GM19240 (cell line): ENCODE measurements around the gene ZNF438.

Experiments used
- DNase-seq: peaks from one replicate; pipeline ENCODE4 v3.0.0; 2011; ENCODE audit warnings: low spot score; ENCODE audit not compliant: insufficient read length

ZNF438 gene

GRCh38 chr10:30826679-30827078 is 205.0 kb downstream of the ZNF438 start:
- no peak for DNase-seq

DNA sequence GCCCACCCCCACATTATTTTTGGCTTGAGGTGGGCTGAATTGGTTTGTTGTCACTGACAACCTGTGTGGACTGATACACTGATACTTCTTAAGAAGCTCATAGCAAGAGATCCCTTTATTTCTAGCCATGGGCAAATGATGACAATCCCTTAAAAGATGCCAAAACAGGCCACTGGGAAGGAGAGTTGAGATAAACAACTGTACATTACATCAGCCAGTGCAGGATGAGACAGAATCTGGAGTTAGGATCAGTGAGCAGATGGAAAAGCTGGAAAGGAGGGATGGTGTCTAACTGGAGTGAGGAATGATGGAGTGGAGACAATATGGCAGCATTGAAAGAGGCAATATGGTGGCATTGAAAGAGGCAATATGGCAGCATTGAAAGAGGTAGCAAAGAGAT is 206.2 kb downstream of the ZNF438 start:
- no peak for DNase-seq

GRCh38 chr10:30825022-30825421 is 206.6 kb downstream of the ZNF438 start:
- DNase-seq = no peak

DNA sequence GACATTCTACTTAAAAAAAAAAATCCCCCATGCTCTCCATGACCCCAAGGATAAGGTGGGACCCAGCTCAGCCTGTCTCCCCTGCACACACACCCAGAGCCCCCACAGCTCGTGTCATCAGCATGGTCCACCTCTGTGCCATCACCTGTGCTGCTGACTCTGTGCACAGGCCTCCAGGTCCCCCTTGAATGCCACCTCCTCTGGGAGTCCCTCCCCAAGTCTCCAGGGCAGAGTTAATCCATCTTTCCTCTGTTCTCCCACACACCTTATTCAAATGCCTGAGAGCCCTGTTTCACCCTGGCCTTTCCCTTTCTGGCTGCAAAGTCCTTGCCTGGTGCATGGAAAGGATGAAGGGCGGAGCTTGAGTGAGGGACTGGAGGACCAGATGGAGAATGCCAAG is 208.0 kb downstream of the ZNF438 start:
- DNase-seq = no peak

DNA sequence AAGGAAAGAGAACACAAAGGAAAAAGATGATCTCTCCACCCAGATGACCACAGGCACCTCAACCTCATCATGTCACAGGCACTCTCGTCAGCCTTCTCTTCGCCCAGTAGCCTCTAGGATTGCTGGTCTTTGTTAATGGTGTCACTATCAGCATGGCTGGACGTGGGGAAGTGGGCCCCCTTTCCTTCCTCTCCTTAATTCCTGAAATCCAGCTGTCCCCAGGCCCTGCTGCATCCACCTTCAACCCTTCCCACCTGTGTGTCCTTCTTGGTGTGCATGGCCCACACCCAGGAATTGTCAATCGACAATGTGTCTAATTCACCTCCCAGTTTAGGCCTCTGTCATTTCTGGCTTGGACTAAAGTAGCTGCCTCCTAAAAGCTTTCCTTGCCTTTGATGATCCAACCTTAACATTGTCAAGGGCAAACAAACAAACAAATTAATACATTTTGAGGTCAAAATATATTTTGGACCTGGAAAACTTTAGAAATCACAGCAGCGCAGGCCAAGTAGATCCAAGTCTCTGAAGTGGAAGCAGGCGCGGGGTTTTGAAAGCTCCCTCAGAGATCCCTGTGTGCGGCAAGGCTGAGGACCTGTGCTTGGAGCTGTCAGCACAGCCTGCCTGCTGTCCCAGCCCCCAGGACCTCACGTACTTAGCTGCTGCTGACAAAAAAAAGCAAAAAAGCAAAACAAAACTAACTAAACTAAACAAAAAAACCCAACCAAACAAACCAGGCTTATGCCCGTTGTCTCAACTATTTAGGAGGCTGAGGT is 208.8 kb downstream of the ZNF438 start:
- no peak for DNase-seq

DNA sequence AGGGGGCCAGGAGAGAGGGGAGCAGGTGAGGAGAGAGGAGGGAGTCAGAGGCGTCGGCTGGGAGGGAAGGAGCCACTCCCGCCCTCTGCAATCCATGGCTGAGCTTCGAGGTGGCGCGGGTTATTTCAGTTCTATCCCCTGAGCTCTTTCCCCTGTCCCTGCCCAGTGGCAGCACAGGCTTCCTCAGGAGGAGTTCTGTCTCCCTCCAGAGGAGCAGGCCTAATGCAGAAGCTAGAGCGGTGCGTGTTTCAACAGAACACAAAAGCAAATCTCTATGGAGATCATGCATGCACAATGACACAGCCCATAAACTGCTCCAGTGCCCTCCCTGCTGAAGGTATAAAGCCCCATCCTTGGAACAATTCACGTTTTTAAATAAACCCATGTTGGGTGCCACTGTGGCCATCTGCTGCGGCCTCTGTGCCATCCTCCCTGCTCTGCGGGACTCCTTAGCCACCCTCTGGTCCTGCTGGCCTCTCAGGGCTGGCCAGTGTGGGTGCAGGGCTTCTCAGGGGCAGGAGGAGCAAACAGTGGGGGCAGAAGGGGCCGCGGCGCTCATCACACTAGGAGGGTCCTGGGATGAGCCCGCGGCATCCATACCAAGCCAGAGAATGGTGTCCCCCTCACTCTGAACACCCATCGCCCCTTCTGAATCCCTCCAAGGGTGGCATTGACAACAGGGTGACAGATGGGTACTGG is 209.5 kb downstream of the ZNF438 start:
- no peak for DNase-seq

DNA sequence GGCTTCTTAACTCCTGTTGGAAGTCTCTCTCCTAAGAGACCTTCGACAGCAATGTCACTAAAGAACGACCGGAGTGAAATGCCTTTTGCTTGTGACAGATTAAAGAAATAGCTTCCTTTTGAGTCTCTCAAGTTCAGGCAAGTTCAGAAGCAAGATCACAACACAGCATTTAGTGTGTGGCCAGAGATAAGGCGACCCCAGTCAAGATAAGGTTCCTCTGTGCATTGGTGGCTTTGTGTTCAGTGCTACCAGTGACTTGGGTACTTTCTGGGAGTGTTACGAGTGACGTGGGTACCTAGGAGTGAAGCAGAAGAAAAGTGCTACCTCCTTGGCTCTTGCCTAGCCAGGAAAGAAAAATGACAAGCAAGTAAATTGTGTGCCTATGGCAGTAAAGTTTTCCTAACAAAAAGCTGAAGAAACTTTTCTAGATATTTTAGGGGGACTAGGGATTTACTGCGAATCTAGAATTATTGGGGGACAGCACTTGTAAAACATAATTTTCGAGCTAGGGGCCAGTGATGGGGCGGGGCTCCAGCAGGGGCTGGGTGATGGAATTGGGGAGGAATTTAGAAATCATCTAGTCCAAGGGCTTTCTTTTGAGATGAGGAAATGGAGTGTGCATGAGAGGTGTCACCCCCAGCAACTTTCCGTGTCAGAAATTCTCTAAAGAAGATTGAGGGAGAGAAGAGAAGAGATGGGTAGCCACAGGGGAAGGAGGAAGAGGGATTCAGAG is 210.2 kb downstream of the ZNF438 start:
- no peak for DNase-seq

- no peak for DNase-seq
Observed at GRCh38 chr10:30820261-30820991, 211.2 kb downstream of the ZNF438 start.

DNA sequence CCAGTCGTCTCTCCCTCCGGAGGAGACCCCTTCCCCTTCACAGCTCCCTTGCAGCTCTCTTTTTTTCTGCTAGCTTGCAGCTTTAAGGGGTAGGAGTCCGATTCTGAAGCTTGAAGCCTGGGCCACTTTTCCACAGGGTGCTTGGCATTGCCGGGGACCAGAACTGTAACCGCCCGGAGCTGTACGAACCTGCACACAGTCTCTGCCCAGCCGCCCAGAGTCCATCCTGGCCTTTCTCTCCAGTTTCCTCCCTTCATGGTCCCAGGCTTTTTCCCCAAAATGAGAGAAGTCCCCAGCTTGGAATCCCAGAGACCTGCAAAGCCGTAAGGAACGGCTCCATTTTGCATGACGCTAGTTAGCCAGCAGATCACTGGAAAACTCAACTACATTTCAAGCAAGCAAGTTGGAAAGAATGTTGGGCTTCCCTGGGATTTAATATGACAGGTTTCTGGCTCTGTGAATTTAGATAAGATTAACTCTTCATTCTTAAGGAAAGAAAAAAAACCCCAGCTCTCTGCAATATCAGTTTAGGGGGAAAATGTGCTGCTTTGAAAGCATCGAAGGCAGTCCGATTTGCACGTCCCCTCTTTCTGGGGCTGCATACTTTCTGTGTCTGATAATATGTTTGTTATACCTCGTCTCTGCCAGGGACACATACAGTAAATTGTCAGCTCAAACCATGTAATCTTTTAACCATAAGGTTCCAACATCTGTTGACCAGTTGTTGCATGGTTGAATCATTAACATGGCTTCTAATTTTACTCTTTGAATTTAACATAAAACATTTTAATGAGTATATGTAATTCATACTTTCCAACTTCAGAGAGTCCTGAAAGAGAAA is 212.1 kb downstream of the ZNF438 start:
- DNase-seq = no peak

DNA sequence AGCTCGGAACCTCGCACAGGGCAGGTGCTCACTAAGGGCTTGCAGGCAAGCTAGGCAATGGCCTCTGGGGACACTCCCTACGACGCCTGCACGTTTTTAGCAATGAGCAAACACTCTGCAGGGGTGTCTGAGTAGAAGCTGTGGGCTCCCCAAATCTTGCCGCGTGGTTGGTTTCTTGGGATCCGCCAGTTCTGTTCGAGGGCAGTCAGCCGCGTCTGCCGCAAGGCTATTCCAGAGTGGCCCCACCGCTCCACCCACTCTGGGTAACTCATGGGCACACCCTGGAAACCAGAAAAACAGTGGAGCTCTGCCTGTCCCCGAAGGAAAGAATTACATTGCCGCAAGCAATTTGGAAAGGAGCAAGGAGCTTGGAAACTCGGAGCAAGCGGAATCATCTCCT is 212.8 kb downstream of the ZNF438 start:
- DNase-seq = no peak

- DNase-seq = no peak
Observed at GRCh38 chr10:30818010-30818660, 213.5 kb downstream of the ZNF438 start.

GRCh38 chr10:30817541-30817940 is 214.1 kb downstream of the ZNF438 start:
- no peak for DNase-seq

DNA sequence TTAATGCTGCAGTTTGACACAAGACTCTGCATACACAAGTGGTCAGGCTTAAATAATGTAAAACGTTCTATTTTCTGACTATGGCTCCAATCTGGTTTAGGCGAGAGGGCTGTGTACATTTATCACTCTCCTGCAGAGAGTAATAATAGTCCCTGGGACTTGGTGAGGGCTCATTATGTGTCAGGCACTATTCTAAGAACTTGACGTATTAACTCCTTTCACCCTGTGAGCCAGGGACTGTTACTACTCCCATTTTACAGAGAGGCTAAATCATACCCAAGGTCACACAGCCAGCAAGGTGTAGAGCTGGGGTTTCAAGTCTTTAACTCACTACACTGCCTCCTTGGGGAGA is 214.9 kb downstream of the ZNF438 start:
- DNase-seq = no peak

DNA sequence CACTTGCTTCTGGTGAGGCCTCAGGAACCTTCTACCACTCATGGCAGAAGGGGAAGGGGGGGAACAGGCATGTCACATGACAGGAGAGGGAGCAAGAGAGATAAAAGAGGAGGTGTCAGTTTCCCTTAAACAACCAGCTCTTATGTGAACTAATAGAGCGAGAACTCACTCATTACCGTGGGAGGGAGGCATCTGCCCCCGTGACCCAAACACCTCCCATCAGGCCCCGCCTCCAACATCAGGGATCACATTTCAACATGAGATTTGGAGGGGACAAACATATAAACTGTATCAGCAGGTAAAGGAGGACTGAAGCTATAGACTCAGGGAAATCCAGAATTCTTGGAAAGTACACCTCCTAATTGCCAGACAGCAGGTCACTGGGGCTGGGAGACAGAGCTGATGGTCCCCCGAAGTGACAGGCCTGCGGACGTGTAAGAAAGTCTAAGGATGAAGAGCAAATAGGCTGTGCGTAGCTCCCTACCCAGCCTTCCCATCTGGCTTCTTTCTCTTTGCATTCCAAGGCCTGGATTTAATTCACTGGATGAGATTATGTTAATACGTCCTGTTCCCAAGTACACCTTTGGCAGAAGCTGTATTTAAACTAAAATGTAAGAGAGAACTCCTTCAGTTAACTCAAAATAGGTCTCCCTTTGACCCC is 215.4 kb downstream of the ZNF438 start:
- no peak for DNase-seq

DNA sequence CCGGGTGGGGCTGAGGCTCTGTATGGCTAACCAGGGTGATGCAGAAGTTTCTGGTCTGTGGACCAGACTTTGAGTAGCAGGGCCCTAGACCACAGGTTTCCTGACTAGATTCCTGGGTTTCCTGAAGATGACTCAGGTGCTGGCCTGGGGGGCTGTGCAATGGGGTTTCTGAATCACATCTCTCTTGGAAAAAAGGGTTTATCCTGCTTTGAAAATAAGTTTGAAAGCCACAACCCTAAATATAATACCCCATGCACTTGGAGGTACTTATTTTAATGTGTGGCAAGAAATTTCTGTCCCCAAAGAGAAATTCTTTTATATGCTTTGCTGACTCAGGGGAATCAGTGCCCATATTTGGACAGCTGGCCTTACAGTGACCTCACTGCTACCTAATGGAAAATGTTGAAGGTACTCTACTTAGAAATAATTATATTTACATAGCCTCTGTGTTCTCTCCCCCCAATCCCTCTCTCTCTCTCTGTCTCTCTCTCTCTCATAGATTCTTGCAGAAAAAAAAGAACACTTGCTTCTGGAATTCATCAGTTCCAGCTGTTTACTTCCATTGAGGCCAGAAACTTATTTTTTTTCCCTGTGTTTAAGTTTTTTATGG is 217.7 kb downstream of the ZNF438 start:
- no peak for DNase-seq

- no peak for DNase-seq
Observed at GRCh38 chr10:30812018-30812851, 219.4 kb downstream of the ZNF438 start.

- no peak for DNase-seq
Observed at GRCh38 chr10:30811276-30812017, 220.2 kb downstream of the ZNF438 start.

DNA sequence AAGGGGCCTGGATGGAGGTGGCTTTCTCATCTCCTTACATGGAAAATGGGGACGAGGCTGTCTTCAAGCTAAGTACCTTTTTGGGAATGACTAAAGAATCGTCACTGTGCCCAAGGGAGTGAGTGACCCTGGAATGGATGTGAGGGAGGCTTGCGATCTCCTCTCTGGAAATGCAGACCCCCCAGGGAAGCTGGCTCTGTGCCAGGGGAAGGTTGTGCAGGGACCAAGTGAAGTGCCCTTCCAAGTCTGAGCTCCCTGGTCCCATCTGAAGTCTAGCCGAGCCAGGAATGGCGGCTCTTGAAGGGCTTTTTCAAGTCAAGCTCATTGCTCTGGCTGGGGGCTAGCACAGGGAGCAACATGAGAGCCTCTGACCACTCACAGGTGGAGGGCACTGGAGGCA is 221.2 kb downstream of the ZNF438 start:
- DNase-seq = no peak
